Heart right ventricle (tissue), 16 donors: ENCODE measurements around the gene PRKCE. TPM values are rescaled to one million over a fixed set of nuclear protein-coding genes. Genes with fewer than 3 reads are reported as not detected.

ENCODE experiments used
- ATAC-seq, 8 donors: fragments of 200-7000 bp; cut with Tn5 transposase; one replicate each; pipeline ENCODE4 v1.9.1; 2020; ENCODE audit warnings: mild to moderate bottlenecking in 8 of 8, moderate library complexity in 8 of 8, moderate number of reproducible peaks in 1 of 8
- DNase-seq, 2 donors: peaks; one replicate each; pipeline ENCODE4 v3.0.0-alpha.2; 2020
- H3K27ac ChIP-seq, 10 donors: fragments of 200-600 bp; sonication (generic) in 2 of 10; one replicate each; pipeline versions ENCODE4 v1.5.0 to v1.8.0; 2020 to 2022; ENCODE audit warnings: mild to moderate bottlenecking in 3 of 10
- H3K27me3 ChIP-seq, 7 donors: fragments of 200-600 bp; one replicate each; pipeline ENCODE4 v1.8.0; 2021 to 2022; ENCODE audit warnings: mild to moderate bottlenecking in 2 of 7
- H3K36me3 ChIP-seq, 9 donors: fragments of 200-600 bp; sonication (generic) in 1 of 9; one replicate each; pipeline versions ENCODE4 v1.5.0 to v1.8.0; 2020 to 2022; ENCODE audit warnings: mild to moderate bottlenecking in 2 of 9
- H3K4me1 ChIP-seq, 9 donors: fragments of 200-600 bp; sonication (generic) in 1 of 9; one replicate each; pipeline versions ENCODE4 v1.5.0 to v1.8.0; 2020 to 2022; ENCODE audit warnings: mild to moderate bottlenecking in 4 of 9
- H3K4me3 ChIP-seq, 10 donors: fragments of 200-600 bp; sonication (generic) in 2 of 10; one replicate each; pipeline versions ENCODE4 v1.5.0 to v1.8.0; 2020 to 2022; ENCODE audit warnings: mild to moderate bottlenecking in 7 of 10, moderate library complexity in 2 of 10
- H3K9me3 ChIP-seq, 11 donors: fragments of 200-600 bp in 10 of 11; sonication (generic) in 2 of 11; one replicate each; pipeline versions ENCODE4 v1.5.0 to v1.8.0; 2013 to 2022; ENCODE audit warnings: mild to moderate bottlenecking in 2 of 11, control low read depth in 1 of 11, moderate library complexity in 1 of 11
- WGBS, 2 donors: extraction: QIAGEN DNeasy Blood & Tissue Kit; methylation state at CpG; one replicate each; pipeline ENCODE4 v1.1.7; 2013; ENCODE audit warnings: inconsistent platforms in 1 of 2; 5-methylcytosine and 5-hydroxymethylcytosine counted together
- intact Hi-C, 10 donors: fragments of 100-400 bp; cut with DNase I; formaldehyde crosslinking; loops; one replicate each; pipeline versions ENCODE4 v1.11.1 to v1.14.2; 2022
- polyA plus RNA-seq, 2 donors: library from polyadenylated mRNA; stranded (reverse); fragments of 200-250 nt; gene quantifications; one replicate each; pipeline ENCODE4 v1.2.3, GENCODE V29; 2013
- total RNA-seq, 10 donors: library from RNA; stranded (reverse); fragmentation: NEBNext Ultra II Directional in 3 of 10; extraction: Animal tissue kit (Norgen Biotek cat#: 25700) in 3 of 10; gene quantifications; one replicate each; pipeline versions ENCODE4 v1.2.1 to v1.2.4, GENCODE V29; 2021 to 2023
- TF ChIP-seq, protein P1 (sequence below), 9 donors: fragments of 200-600 bp; sonication (generic) in 2 of 9; IDR thresholded peaks; one replicate each; pipeline versions ENCODE4 v1.5.0 to v1.8.0; 2021 to 2022; ENCODE audit warnings: antibody characterized with exemption in 9 of 9, mild to moderate bottlenecking in 5 of 9, moderate library complexity in 1 of 9
- donor health status: Arrhythmogenic right ventricular cardiomyopathy.
- donor health status: ischemic (EF 13 %, LVEDD 7.1; RV severe dilation, severe dysfunction).
- donor health status: healthy with polysubstance abuse.
- donor health status: DM: no; HTN: yes; CAD: no.
- donor health status: DM: no; HTN: no; CAD: no.
- donor health status: ischemic (EF 25% LVEDD 6.9; RV normal size, moderate dysfunction).
- donor health status: ischemic (EF 25% LVEDD 5.7; RV mildly dilated, moderate dysfunction).
- donor health status: healthy.
- donor health status: DM: yes; HTN: yes; CAD: no.
- donor health status: Ischemic cardiomyopathy.
- donor health status: ischemic (EF 35%, LVEDD 5.7; RV mildly dilated, moderate dysfunction).
- donor health status: nonischemic (EF 11% LVEDD 7.7; RV severe dilation, severe dysfunction).
- donor health status: DM: yes; HTN: yes; CAD: no.
- donor health status: PGD.
- donor health status: ischemic (EF 29% LVEDD 5.4; RV normal size, mild dysfunction).
- donor health status: nonischemic (EF 23%, LVEDD 6.1; RV moderate dilation, normal function).

The PRKCE gene
- total and polyA plus RNA-seq, 12 donors, result 3.7 to 22.7 (median 16.7) TPM

DNA sequence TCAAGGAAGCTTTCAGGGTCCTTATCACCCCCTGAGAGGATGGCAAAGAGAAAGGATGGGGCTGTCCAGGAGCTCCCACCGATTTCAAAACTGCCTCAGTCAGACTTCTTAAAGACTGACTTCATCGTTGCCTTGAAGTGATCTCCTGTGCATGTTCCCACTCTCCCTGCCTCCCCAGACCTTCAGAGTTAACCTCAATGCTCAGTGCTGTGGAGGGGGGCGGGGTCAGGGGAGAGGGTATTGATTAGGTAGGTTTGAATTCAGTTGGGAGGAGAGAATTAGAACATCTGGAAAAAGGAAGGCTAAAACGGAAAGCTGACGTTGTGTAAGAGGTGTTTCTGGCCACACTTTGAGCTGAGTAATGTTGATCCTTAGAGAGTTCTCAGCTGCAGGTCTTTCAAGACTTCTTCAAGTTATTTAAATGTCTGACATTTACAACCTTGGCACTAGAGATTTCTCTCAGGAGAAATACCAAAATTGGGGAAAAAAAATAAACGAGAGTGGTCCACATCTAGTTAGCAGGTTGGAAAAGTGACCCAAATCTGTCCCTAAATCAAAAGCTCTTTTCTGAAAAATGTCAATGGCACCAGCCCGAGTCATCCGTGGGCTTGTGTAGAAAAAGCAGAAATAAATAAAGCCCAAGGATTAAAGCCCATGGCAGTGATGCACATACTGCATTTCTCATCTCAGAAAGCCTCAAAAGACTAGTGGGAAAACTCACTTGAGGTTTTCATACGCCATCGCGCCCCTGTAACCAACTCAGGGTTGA, 511.0 kb downstream of the PRKCE start:
- H3K9me3 ChIP-seq, result no peaks in the 10 kb centered on the region
- H3K27me3 ChIP-seq, result no peaks in the 10 kb centered on the region
- WGBS, 2 donors, result 84 to 86% methylated on average over 11 of the region's 11 CpGs
- peak overlapping the region in 5 of 10 donors; percentile 17 to 52 (median 23) for H3K27ac ChIP-seq
- DNase-seq (no peak), ATAC-seq (no peak)
- H3K36me3 ChIP-seq, result peaks cover 0 to 12% (median 0%) of the 10 kb centered on the region in 9 donors
- intact Hi-C loops, result no loop called here
- TF ChIP-seq, protein P1, sequence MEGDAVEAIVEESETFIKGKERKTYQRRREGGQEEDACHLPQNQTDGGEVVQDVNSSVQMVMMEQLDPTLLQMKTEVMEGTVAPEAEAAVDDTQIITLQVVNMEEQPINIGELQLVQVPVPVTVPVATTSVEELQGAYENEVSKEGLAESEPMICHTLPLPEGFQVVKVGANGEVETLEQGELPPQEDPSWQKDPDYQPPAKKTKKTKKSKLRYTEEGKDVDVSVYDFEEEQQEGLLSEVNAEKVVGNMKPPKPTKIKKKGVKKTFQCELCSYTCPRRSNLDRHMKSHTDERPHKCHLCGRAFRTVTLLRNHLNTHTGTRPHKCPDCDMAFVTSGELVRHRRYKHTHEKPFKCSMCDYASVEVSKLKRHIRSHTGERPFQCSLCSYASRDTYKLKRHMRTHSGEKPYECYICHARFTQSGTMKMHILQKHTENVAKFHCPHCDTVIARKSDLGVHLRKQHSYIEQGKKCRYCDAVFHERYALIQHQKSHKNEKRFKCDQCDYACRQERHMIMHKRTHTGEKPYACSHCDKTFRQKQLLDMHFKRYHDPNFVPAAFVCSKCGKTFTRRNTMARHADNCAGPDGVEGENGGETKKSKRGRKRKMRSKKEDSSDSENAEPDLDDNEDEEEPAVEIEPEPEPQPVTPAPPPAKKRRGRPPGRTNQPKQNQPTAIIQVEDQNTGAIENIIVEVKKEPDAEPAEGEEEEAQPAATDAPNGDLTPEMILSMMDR (IDR thresholded peaks at IDR 0.05), result no peak
- no peak overlapping the region for H3K4me3 ChIP-seq
- peaks cover 13 to 55% (median 48%) of the 10 kb centered on the region in 9 donors for H3K4me1 ChIP-seq

DNA sequence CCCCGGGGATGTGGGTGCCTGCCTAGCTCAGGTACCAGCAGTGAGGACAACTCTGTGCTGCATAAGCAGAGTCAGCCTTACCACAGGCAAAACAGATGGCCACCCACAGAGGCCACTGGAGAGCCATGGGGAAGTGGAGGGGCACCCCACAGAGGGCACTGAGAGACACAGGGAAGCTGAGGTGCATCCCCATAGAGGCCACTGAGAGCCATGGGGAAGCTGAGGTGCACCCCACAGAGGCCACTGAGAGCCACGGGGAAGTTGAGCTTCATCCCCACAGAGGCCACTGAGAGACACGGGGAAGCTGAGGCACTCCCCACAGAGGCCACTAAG, 511.6 kb downstream of the PRKCE start:
- TF ChIP-seq, protein P1 (IDR thresholded peaks at IDR 0.05), result peak in 1 of 9 donors; percentile 13
- peak overlapping the region in 2 of 10 donors; percentile 20 to 52 for H3K27ac ChIP-seq
- intact Hi-C loops, result no loop called here
- no peak for DNase-seq
- WGBS, 2 donors, result 89 to 92% methylated on average over 3 of the region's 3 CpGs
- H3K36me3 ChIP-seq, result peaks cover 0 to 12% (median 0%) of the 10 kb centered on the region in 9 donors
- H3K4me3 ChIP-seq, result no peak overlapping the region
- H3K27me3 ChIP-seq, result no peaks in the 10 kb centered on the region
- ATAC-seq, result no peak
- H3K9me3 ChIP-seq, result no peaks in the 10 kb centered on the region
- peaks cover 9 to 49% (median 42%) of the 10 kb centered on the region in 9 donors for H3K4me1 ChIP-seq

DNA sequence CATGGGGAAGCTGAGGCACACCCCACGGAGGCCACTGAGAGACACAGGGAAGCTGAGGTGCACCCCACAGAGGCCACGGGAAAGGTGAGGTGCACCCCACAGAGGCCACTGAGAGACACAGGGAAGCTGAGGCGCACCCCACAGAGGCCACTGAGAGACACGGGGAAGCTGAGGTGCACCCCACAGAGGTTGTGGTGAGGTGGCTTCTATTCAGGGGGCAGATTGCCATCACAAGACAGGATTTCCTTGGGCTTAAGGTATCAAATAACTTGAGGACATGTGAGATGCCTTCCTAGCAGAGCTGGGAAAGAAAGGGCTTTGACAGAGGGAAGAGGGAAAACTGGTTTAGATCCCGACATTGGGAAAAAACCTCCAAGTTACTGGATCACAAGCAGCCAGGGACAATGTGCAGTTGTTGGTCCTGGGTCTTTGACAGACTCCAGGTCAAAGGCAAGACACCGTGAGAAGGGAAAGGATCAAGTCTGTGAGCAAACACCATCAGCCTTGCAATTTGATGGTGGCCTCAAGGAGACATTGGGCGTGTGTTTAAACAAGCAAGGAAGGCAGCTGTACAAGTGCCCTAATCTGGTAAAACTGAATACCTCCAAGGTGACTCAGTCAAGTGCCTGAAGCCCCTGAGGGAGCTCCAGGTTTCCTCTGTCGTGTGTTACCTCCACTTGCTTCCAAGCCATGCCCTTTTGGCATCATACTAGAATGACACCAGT, 512.5 kb downstream of the PRKCE start:
- Histone ChIP-seq H3K36me3 (peaks cover 0 to 17% (median 0%) of the 10 kb centered on the region in 9 donors), H3K27me3 (no peaks in the 10 kb centered on the region), H3K4me3 (no peak overlapping the region), H3K27ac (peak overlapping the region; percentile 26 to 80 (median 73)), H3K4me1 (peaks cover 9 to 46% (median 40%) of the 10 kb centered on the region in 9 donors), H3K9me3 (no peaks in the 10 kb centered on the region)
- ATAC-seq, result peak in 1 of 8 donors; percentile 2
- 85 to 92% methylated on average over 8 of the region's 8 CpGs for WGBS, 2 donors
- DNase-seq, result no peak
- intact Hi-C loops, result no loop called here
- TF ChIP-seq, protein P1 (IDR thresholded peaks at IDR 0.05), result no peak

DNA sequence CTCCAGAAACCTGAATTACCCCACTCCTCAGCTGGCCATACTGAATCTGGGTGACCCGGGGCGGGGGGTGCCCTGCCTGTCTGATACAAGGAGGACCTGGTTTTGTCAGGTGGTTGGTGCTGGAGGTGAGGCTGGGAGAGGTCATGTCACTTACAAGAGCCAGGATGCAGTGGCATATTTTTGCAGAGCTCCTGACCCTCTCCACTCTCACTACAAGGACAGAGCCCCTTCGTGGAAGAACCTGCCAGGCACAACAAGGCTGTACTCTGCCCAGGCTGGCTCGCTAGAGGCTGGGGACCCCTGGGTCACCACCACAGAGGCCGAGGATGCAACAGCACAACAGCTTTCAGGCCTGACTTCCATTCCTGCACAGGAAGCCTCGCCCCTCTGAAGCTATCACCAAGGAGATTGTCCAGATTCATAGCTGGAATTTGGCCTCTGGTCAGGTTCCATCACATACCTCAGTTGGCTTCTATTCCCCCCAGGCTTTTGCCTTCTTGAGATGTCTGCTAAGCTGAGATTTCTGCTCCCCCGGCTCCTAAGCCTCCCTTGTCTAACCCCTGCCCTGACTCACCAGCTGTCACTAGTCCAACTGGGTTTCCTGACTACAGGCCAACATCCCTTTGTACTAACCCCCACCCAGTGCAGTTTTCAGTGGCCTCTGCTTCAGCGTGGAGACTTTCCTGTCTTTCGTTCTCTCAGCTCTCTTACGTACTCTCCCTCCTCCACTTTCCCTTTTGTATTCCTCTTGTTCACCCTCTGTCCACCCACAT, 513.2 kb downstream of the PRKCE start:
- Histone ChIP-seq H3K4me3 (no peak overlapping the region), H3K9me3 (no peaks in the 10 kb centered on the region), H3K27me3 (no peaks in the 10 kb centered on the region), H3K4me1 (peaks cover 9 to 46% (median 40%) of the 10 kb centered on the region in 9 donors), H3K36me3 (peaks cover 0 to 14% (median 0%) of the 10 kb centered on the region in 9 donors), H3K27ac (peak overlapping the region; percentile 42 to 80 (median 73))
- intact Hi-C loops, result no loop called here
- DNase-seq, result peak; percentile 62 to 89
- TF ChIP-seq, protein P1 (IDR thresholded peaks at IDR 0.05), result no peak
- peak; percentile 88 to 96 (median 94) for ATAC-seq
- WGBS, 2 donors, result 48 to 50% methylated on average over 10 of the region's 10 CpGs
